CD4-positive, alpha-beta T cell treated with Interleukin-2 at 100 ng/mL for 4 hours (primary cell): ENCODE measurements around the gene DUSP22.

Source experiments
- DNase-seq: peaks from one replicate; pipeline ENCODE4 v3.0.0-alpha.2; 2020; ENCODE audit warnings: low spot score

The DUSP22 gene

GRCh38 chr6:297571-298232, 5.4 kb downstream of the DUSP22 start:
- DNase-seq = no peak

DNA sequence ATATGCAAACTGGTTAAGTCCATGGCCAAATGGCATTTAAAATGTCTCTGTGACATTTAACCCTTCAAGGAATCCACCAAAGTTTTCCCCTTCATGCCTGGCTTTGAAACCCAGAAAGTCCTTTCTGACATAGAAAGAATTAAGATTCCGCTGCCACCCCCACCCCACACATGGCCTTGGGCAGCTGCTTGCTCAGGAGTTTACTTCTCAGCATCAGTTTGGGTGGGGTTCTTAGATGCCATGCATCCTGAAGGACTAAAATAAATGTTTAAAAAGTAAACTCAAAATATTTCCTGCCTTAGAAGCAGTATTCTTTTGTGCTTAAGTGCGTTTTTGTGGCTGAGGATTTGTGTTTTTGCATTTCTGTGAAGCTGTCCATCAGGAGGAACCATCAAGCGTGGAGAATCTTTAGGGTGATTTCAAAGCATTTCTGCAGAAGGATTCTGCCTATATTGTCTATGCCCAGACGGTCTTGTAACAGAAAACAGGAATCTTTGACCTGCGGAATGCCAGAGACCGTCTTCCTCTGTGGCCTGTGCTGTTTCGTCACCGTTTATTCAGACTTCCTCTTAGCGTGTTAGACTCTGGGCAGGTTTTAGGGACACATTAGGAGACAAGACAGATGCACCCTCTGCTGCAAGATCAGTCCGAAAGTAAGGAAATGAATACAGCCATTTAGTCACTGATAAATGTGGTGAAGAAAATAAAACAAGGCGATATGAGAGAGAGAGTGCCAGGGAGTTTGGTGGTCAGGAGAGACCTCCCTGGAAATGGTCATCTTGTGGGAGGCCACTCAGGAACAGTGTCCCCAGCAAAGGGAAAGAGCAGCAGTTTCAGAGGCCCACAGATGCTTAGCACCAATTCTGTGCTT, 6.2 kb downstream of the DUSP22 start:
- no peak for DNase-seq

DNA sequence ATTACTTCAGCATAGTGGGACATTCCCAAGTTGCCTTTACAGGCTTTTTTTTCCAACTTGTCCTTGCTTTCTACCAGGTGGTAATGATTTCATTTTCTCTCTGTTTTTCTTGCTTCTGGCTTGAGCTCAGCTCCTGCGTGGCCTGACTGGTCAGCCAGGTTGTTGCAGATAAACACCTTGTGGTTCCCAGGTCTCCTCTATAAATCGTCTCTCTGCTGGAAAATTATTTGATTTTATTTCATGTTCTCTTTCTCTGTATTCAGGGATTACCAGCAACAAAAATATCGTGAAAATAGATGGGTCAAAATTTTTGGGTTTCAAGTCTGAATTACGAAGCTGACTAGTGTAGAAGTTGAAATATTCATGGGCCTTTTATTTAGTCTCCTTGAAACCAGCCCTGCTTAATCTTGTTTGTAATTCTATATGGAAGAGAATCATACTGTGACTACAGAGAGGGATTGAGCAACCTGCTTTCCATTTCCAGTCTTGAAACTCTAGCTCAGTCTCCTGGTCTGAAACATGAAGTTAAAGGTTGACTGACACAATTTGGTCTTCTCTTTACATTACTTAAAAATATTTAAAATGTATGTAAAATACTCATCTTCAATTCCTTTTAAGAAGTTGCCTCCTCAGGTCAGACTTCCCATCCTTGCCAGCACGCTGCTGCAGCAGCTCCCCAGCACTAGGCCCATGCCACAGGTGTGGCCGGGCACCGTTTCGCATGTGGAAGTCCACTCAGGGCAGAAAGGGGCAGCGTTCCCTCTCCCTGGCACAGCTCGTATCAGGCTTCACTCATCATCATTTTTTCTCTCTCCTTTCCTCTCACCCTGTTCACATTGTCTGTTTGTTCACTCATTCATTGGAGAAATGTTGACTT, 7.1 kb downstream of the DUSP22 start:
- DNase-seq = no peak

GRCh38 chr6:300026-300425, 7.7 kb downstream of the DUSP22 start:
- no peak for DNase-seq

DNA sequence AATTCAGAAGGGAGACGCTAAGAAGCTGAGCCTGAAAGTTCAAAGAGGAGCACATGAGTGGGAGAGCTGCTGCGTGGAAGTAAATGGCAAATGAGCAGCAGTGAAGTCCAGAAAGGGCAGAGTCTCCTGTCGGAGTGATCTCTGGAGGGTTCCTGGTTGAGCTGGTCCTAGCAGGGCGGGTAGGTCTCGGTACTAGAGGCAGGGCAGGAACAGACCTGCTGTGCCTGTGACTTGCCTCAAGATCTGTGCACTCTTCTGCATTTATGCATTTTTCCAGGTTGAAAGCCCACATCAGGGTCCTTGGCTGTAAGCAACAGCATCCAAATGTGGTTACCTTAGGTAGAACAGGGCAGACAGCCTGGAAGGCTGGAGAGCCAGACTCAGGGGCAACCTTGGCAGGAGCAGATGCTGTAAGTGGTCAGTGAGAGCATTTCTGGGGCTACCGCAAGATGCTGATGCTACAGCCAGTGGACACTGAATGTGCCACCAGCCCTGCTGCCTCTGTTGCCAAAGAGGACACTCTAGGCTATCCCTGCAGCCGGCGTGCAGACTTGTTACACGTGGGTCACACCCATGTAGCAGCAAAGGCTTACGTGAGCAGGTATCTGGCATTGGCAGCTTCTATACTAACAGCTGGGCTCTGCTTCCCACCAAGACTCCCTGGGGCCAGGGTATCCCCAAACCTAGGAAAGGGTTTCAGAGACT, 8.4 kb downstream of the DUSP22 start:
- DNase-seq = no peak

GRCh38 chr6:301526-301925, 9.2 kb downstream of the DUSP22 start:
- DNase-seq = no peak

- DNase-seq = no peak
Measured at GRCh38 chr6:301929-302705, 9.8 kb downstream of the DUSP22 start.

- DNase-seq = no peak
Measured at GRCh38 chr6:302760-303159, 10.5 kb downstream of the DUSP22 start.

DNA sequence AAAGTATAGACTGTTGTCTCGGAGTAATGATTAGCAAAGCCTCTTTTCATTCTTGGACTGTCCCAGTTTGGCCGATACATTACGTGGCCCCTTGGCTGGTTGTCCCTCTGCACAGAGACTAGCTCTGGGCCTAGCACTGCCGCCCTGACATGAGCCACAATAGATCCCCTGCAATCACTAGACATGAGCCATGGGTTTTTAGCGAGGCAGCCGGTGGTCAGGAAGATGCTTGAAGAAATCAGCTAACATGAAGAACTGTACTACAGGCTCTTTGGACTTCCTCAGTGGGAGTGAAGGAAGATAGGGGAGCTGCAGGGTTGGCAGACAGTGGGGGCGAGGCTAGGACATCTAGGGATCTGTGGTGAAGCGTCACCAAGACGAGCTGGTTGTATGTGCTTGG, 11.0 kb downstream of the DUSP22 start:
- no peak for DNase-seq

DNA sequence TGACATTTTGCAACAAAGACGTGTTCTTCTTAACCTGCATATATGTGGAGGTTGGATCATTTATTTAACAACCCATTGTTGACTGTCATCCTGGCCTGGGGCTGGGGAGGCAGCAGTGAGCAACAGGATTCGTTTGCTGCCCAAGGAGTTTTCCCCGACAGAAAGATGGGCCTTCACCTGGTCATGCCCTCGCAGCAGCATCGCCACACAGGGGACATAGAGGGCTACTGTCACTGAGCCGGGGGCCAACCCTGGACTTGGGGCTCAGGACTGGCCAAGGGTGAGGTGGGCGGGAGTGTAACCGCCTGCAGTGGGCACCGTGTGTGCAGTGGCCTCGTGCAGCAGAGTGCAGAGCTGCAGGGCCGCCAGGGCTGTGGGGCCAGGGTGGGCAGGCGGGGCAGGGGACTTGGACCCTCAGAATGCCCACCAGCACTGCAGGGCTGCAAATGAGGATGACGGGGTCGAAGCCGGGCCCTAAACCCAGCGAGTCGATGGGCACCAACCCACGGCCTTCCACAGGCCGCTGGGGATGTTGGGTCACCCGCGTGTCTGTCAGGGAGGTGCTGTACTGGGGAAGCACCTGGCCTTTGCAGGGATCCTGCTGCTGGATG, 11.8 kb downstream of the DUSP22 start:
- DNase-seq = no peak

DNA sequence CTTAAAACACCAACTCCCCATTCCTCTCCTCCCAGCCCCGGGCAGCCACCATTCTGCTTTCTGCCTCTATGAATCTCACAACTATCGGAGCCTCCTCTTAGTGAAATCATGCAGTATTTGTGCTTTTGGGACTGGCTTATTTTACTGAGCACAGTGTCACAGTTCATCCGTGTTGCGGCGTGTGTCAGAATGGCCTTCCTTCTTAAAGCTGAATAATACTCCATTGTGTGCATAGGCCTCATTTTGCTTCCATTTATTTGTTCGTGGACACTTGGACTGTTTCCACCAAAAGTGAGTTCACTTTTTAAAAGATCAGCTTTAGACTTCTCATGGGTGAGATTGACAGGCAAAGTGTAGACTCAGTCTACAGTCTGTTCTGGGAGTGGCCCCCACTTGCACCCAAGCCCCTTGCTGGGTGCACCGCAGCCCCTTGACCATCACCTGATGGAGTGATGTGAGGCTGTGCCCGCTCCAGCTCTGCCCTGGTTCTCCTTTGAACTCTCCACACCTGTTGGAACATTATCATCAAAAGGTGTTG, 12.6 kb downstream of the DUSP22 start:
- DNase-seq = no peak

DNA sequence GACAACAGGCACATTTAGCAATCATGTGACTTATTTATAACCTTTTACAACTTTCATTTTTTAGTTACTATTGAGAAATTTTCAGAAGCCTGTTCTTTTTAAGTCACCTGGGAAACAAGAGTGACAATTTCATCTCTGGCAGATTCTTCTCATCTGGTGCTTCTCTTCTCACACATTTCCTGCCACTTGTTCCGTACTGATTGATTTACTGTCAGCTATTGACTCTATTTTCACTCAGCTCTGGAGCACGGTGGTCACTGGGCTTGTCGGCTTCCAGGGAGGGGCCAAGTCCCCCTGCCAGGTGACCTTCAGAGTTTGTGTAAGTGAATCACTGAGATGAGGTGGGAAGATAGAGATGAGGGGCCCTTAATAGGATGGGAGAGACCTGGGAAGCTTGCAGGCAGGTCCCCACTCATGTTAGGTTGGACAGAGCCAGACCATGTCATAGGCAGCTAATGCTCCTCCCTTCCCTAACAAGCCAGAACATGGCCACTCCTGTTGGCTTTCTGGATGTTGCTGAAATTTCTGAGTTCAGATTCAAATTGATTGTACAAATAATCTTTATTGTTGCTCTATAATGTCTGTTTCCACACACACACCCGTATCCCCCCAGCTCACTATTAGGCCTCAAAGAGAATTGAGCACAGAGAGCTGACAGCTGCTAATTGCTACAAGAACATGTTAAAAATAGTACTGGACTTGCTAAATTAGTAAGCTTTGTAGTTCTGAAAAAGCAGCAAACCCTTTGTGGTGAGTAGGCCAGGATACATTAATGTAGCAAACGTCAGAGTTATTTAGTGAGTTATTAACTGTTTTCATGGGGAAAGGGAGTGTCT, 13.3 kb downstream of the DUSP22 start:
- no peak for DNase-seq

DNA sequence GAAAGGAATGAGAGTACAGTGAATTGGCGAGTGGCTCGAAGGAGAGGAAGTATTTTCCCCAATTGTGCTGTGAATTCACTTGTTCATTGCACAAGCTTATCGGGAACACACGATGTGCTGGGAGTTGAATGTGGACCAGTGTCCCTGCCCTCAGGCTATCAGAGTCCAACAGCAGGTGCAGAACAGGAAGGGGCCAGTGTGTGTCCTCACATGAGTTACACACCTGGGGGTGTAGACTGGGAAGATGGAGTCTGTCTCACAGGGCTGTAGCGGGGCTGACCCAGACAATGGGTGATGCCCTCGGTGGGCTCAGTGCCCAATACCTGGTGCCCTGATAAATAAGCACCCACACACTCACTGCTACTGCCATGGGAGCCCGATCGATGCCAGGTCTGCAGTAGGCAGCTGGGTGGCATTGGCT, 14.4 kb downstream of the DUSP22 start:
- DNase-seq = no peak

GRCh38 chr6:307065-307814, 15.0 kb downstream of the DUSP22 start:
- DNase-seq = no peak

GRCh38 chr6:307874-308273, 15.6 kb downstream of the DUSP22 start:
- no peak for DNase-seq

DNA sequence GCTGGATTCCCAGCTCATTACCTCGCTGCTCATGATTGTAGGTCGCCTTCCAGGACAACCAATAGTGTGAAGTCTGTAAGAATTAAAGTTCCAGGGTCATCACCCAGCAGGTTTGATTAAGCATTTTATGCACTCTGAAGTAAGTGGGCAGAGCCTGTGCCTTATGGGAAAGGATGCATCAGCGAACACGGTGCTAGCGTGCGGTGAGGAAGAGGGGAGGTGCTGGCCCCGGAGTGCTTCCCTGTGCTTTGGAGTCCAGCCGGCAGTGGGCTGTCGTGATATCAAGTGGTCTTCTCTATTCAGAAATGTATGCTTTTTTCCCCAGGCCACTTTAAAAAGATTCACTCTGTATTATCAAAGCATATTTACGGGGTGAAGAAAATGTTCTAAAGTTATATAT, 16.0 kb downstream of the DUSP22 start:
- no peak for DNase-seq

GRCh38 chr6:308768-309167, 16.5 kb downstream of the DUSP22 start:
- no peak for DNase-seq

GRCh38 chr6:309947-310346, 17.7 kb downstream of the DUSP22 start:
- DNase-seq = no peak

DNA sequence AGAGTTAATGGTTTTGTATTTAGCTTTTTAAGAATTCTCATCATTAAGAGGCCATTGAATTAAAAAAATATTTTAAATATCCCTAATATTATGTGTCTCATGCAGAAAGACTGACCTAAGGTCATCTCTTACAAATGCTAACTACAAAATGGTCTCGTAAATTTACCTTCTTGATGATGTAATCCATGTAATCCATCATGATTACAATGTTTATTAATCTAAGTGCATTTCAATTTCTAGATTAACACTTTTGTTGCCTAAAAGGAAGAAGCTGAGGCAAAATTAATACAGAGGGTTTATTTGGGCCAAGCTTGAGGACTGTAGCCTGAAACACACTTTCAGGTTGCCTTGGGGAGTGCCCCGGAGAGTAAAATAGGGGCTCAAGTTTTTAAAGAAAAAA, 18.4 kb downstream of the DUSP22 start:
- no peak for DNase-seq
